DLD1 (cell line): ENCODE measurements around the gene NDUFAB1.
"Not testable (repeated sequence)": the region's sequence is repeated elsewhere in the genome, so short reads cannot be mapped to it uniquely, and the experiment has no call there.

ENCODE experiments used
- in situ Hi-C: cut with HindIII; loops from 2 replicates; pipeline ENCODE4 v1.10.0; 2017; ENCODE audit warnings: low sequenced_read_pairs

The NDUFAB1 gene

DNA sequence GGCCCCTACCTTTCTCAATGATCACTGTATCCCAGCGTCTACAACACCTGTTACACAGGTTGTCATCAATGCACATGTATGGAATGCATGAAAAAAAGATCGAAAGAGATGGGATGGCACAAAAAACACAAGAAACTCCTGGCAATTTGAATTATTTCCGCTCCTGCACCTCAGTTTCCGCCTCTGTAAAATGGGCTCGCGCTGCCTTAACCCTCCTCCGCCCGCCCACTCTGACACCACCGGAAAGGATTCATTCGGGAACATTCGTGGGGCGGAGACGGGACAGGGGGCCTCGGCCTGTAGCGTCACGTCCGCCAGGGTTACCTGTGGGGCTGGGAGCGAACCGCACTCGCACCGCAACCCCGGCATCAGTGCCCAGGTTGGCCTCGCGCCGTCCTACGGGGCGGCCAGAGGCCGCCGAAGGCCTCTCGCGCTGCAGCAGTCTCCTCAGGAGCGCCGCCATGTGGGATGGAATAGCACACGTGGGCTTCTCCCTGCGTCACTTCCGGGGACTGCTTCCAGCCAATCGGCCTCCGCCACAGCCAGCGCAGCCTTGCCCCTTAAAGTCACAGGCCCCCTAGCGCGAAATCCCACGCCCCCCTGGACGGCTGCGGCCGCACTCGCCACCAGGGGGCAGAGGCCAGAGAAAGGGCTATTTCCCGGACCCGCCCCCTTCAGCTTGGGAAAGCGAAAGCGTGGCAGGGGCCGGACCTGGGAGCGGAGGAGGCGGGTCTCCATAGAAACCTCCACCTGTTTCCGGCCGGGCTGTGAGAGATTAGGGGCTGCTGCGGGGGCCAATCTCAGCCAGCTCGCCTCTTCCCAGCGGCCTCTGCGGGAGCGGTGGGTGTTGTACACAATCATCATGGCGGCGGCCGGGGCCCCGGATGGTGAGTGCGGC, 39.0 kb downstream of the NDUFAB1 start, which contains the start of the genes EARS2 and UBFD1:
EARS2 (minus strand) TSS at position 470 of the 898 bp plus-strand sequence; CDS start at position 463, 7 bp downstream.
UBFD1 (plus strand) TSS at position 847 of the 898 bp plus-strand sequence; CDS start at position 863, 16 bp downstream.
- in situ Hi-C loops: no loop called here

DNA sequence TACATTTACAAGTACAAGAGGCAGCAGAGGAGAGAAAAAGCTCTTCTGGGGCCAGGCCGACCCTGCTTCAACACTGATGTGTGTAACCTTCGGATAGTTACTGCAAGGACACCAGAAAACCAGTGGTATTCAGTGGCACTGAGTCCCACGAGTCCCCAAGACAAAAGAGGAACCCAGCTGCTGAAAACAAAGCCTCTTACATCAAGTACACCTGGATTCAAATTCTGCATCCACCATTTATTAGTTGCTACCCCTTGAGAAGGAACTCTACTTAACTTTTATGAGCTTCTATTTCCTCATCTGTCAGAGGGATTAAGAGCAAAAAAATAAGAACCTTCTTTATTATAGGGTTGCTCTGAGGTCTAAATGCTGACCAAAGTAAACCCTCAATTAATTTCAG, 41.6 kb downstream of the NDUFAB1 start:
- in situ Hi-C loops: no loop called here

DNA sequence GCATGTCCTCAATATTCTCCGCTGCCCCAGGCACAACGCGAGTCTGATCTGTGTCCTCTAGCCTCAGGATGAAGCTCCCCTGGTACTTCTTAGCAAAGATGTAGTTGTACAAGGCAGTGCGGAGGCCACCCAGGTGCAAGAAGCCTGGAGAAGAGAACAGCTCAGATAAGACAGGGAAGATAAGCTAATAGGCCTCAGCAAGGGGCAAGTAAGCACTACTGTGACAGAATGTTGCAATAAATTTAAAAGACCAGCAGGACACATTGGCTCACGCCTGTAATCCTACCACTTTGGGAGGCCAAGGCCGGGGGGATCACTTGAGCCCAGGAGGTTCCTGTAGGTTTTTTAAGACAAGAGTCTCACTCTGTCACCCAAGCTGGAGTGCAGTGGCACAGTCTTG, 44.0 kb downstream of the NDUFAB1 start:
- in situ Hi-C loops: no loop called here

DNA sequence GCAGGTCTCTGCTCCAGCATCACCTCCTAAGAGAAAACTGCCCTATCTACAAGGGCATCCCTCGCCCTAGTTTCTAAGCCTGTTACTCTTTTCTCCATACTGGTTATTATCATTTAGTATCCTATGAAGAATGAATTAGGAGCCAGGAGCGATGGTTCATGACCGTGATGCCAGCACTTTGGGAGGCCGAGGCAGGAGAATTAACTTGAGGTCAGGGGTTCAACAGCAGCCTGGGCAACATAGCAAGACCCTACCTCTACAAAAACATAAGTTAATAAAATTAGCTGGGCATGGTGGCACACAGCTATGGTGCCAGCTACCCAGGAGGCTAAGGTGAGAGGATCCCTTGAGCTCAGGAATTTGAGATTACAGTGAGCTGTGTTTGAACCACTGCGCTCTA, 46.2 kb downstream of the NDUFAB1 start:
- in situ Hi-C loops: no loop called here

DNA sequence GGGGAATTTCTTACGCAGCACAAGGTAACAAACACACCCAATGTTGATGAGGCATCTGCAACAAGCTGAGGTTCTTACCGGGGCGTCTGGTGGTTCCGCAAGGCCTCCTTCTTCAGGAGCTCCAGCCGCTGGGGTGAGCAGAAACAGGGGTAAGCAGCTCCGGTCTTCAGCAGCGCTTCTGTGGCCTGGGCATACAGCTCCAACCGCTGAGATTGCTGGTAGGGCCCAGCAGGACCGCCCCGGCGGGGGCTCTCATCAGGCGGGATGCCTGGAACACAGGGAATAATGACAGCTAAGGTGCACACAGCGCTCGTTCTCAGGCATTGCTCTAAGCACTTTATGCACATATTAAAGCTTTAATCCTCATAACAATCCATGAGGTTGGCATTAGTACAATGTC, 51.7 kb downstream of the NDUFAB1 start:
- in situ Hi-C loops: no loop called here

DNA sequence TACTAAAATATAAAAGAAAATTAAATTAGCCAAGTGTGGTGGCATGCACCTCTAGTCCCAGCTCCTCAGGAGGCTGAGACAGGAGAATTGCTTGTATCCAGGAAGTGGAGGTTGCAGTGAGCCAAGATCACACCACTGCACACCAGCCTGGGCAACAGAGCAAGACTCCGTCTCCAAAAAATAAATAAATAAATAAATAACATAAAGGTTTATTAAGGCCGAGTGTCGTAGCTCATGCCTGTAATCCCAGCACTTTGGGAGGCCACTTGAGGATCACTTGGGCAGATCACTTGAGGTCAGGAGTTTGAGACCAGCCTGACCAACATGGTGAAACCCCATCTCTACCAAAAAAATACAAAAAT, 55.3 kb downstream of the NDUFAB1 start:
- in situ Hi-C loops: not testable (repeated sequence)

DNA sequence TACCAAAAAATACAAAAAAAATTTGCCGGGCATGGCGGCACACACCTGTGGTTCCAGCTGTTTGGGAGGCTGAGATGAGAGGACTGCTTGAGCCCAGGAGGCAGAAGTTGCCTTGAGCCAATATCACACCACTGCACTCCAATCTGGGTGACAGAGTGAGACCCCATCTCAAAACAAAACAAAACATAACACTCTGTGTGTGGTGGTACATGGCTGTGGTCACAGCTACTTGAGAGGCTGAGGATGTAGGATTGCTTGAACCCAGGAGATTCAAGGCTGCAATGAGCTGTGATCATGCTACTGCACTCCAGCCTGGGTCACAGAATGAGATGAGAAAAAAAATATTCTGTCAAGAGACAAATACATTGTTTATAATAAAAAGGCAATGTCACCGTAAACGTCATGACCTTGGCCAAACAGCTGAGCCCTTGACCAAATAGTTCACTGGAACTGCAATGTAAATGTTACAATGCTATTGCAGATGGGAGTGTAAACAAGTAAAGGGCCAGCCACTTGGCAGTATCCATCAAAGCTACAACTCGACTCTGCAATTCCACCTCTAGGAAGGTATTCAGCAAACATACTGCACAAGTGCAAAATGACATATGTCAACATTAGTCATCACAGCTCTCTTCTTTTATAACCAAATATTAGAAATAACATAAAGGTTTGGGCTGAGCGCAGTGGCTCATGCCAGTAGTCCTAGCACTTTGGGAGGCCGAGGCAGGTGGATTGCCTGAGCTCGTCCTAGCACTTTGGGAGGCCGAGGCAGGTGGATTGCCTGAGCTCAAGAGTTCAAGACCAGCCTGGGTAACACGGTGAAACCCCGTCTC, 55.9 kb downstream of the NDUFAB1 start:
- in situ Hi-C loops: no loop called here

DNA sequence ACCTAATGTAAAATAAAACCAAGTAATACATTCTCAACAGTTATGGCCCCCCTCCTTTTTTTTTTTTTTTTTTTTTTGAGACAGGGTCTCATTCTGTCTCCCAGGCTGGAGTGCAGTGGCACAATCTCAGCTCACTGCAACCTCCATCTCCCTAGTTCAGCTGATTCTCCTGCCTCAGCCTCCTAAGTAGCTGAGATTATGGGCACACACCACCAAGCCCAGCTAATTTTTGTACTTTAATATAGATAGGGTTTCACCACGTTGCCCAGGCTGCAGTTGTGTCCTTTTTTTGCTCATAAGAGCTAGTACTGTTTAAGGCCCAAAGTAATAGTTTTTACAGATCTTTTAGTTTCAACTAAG, 57.2 kb downstream of the NDUFAB1 start:
- in situ Hi-C loops: no loop called here

DNA sequence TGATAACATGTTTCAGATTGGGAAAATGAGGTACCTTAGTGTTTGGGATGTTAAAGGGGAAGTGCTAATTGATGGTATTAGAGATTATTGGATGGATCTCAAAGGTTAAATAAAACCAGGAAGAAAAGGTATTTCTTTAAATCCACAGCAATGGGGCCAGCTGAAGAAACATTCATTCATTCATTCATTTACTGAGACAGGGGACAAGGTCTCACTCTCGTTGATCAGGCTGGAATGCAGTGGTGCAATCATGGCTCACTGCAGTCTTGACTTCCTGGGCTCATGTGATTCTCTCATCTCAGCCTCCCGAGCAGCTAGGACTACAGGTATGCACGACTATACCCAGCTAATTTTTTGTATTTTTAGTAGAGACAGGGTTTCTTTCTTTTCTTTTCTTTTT, 58.7 kb downstream of the NDUFAB1 start:
- in situ Hi-C loops: no loop called here

DNA sequence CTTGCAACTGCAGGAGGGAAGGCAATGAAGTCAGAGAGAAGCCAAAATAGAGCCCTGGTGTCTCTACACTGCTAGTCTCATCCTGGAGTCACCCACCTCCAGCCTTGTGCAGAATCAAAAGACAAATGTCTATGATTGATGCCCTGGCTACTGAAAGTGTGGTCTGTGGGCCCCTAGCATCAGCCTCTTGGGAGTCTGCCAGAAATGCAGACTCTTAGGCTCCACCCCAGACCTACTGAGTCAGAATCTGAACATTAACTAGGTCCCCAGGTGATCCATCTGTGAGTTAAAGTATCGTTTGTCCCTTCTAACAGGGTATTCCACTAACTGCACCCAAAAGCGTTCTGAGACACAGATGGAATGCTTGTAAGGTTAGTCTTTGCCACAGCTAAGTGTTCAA, 60.2 kb downstream of the NDUFAB1 start:
- in situ Hi-C loops: no loop called here

DNA sequence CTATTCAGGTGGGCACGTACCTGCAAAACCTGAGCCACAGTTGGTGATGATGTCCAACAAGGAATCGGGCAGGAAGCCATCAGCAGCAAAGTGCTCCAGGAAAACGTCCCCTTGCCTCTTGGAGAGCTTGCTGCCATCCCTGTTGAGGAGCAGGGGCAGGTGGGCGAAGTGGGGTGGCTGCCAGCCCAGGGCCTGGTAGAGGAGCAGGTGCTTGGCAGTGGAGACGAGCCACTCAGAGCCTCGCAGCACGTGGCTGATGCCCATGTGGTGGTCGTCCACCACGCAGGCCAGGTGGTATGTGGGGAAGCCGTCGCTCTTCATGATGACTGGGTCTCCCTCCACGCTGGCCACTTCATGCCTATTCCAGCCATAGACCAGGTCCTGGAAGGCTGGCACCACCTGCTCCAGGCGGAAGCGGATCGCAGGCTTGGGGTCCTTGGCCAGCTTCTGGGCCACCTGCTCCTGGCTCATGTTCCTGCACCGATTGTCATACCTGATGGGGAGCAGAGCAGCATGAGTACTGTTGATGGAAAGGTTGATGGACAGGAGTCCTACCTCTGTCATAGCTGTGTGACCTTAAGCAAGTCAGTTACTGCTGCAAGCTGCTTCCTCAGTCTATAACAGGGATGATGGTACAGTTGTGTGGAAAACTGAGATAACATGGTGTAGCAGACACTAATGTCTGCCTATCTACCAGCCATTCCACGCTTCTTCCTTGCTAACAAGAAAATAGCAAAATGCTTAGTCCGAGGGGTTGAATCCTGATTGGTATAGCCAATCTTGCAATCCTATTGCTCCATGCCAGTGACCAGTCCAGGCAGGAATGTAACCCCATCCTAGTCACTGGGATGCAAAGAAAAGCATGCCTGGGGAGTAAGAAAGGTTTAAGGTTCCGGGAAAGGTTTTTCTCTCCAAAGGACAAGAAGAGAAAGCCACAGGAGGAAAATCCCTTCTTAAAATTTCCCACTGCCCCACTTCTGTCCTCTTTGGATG, 61.0 kb downstream of the NDUFAB1 start:
- in situ Hi-C loops: no loop called here

DNA sequence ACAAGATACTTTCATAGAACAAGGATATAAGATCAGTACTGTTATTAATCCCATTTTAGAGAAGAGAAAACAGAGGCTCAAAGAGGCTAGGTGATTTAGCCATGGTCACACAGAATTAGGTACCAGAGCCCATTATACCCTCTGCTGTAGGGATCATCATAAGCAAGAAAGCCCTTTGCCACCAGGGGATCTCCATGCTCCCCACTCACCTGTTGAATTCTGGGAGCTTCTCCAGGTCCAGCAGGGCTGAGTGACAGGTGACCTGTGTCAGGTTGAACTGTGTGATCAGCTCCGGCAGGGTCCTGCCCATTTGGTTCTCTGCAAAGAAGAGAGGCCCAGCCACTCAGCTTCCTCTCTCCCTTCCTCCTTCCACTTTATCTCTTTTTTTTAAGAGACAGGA, 63.7 kb downstream of the NDUFAB1 start:
- in situ Hi-C loops: no loop called here
